Measurements from ENCODE around the gene KCNK5.

Gene KCNK5

DNA sequence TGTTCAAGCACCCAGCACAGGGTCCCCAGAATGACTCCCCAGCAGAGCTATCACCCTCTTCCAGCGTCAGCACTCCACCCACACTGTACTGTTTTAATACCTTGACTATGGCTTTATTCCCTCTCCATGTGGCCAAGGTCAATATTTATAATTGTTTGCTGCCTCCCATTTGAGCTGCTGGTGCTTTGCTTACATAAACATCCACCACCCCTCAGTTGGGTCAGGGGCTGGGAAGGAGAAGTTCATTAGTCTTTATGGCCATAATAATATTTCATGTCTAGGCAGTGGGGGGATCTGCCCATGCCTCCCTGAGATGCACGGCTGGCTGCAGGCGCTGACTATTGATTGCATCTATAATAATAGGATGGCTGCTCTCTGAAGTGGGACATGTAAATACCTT is 72.5 kb downstream of the KCNK5 start:
- no peak overlapping the region for H3K27ac ChIP-seq (ENCODE audit: extremely low read depth, low read depth, low read length)
- ChIA-PET CTCF (interaction anchor here (0.9 to 1.9 kb wide), 4 partner anchors 9 to 178 kb away, joined by 4 to 6 read pairs (median 4); no protein-coding TSS in a partner anchor), POLR2A (no interaction called here)
- no peak overlapping the region for H3K4me3 ChIP-seq (ENCODE audit: low read depth, low read length)
- H3K4me1 ChIP-seq (ENCODE audit: control insufficient read depth, insufficient read depth, low read length): peaks cover 6% of the 10 kb centered on the region; the same call in 1 of the 2 replicates
- no peaks in the 10 kb centered on the region for H3K9me3 ChIP-seq (ENCODE audit: control insufficient read depth, insufficient read depth, low read depth, low read length)
- no peaks in the 10 kb centered on the region for H3K36me3 ChIP-seq (ENCODE audit: control insufficient read depth in 2 of 2, insufficient read depth in 1 of 2, low read length in 2 of 2)
- TF ChIP-seq ZNF280D (tag by site-specific recombination; IDR thresholded peaks at IDR 0.05): no peak
- no peak for TF ChIP-seq ZNF214 (tag by site-specific recombination; IDR thresholded peaks at IDR 0.05; ENCODE audit: borderline replicate concordance)
- TF ChIP-seq GLIS2 (tag by site-specific recombination; IDR thresholded peaks at IDR 0.05): no peak
- TF ChIP-seq ZNF112 (tag by site-specific recombination; IDR thresholded peaks at IDR 0.05): no peak
- TF ChIP-seq GLIS1 (tag by site-specific recombination; IDR thresholded peaks at IDR 0.05): peak; percentile 73
- peak; percentile 70 for TF ChIP-seq WT1 (tag by site-specific recombination; IDR thresholded peaks at IDR 0.05)
- no peak for TF ChIP-seq ZBTB10 (tag by site-specific recombination; IDR thresholded peaks at IDR 0.05)
- no peak for TF ChIP-seq ZNF248 (tag by site-specific recombination; IDR thresholded peaks at IDR 0.05)
- no peak for TF ChIP-seq ZNF24 (tag by site-specific recombination; IDR thresholded peaks at IDR 0.05)
- TF ChIP-seq BCL11A (tag by site-specific recombination; IDR thresholded peaks at IDR 0.05; ENCODE audit: low read depth): no peak
- no peak for TF ChIP-seq ZFP41 (tag by site-specific recombination; IDR thresholded peaks at IDR 0.05; ENCODE audit: borderline replicate concordance)
- no peak for TF ChIP-seq ZNF423 (tag by site-specific recombination; IDR thresholded peaks at IDR 0.05)
- no peak for TF ChIP-seq ZNF292 (tag by site-specific recombination; IDR thresholded peaks at IDR 0.05; ENCODE audit: borderline replicate concordance, low read depth)
- no peak for TF ChIP-seq ZNF791 (tag by site-specific recombination; IDR thresholded peaks at IDR 0.05)
- no peak for TF ChIP-seq ZNF510 (tag by site-specific recombination; IDR thresholded peaks at IDR 0.05; ENCODE audit: insufficient replicate concordance)
- TF ChIP-seq ZNF555 (tag by site-specific recombination; conservative IDR thresholded peaks at IDR 0.05): no peak
- TF ChIP-seq ZXDB (tag by site-specific recombination; IDR thresholded peaks at IDR 0.05): no peak
- no peak for TF ChIP-seq ZNF623 (tag by site-specific recombination; IDR thresholded peaks at IDR 0.05)
- TF ChIP-seq, protein P1, sequence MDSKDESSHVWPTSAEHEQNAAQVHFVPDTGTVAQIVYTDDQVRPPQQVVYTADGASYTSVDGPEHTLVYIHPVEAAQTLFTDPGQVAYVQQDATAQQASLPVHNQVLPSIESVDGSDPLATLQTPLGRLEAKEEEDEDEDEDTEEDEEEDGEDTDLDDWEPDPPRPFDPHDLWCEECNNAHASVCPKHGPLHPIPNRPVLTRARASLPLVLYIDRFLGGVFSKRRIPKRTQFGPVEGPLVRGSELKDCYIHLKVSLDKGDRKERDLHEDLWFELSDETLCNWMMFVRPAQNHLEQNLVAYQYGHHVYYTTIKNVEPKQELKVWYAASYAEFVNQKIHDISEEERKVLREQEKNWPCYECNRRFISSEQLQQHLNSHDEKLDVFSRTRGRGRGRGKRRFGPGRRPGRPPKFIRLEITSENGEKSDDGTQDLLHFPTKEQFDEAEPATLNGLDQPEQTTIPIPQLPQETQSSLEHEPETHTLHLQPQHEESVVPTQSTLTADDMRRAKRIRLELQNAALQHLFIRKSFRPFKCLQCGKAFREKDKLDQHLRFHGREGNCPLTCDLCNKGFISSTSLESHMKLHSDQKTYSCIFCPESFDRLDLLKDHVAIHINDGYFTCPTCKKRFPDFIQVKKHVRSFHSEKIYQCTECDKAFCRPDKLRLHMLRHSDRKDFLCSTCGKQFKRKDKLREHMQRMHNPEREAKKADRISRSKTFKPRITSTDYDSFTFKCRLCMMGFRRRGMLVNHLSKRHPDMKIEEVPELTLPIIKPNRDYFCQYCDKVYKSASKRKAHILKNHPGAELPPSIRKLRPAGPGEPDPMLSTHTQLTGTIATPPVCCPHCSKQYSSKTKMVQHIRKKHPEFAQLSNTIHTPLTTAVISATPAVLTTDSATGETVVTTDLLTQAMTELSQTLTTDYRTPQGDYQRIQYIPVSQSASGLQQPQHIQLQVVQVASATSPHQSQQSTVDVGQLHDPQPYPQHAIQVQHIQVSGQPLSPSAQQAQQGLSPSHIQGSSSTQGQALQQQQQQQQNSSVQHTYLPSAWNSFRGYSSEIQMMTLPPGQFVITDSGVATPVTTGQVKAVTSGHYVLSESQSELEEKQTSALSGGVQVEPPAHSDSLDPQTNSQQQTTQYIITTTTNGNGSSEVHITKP (tag by site-specific recombination; IDR thresholded peaks at IDR 0.05): no peak
- no peak for TF ChIP-seq SETDB1 (IDR thresholded peaks at IDR 0.05; ENCODE audit: insufficient read length, low read length)
- TF ChIP-seq YY1 (tag by site-specific recombination; IDR thresholded peaks at IDR 0.05): no peak
- TF ChIP-seq, protein P2, sequence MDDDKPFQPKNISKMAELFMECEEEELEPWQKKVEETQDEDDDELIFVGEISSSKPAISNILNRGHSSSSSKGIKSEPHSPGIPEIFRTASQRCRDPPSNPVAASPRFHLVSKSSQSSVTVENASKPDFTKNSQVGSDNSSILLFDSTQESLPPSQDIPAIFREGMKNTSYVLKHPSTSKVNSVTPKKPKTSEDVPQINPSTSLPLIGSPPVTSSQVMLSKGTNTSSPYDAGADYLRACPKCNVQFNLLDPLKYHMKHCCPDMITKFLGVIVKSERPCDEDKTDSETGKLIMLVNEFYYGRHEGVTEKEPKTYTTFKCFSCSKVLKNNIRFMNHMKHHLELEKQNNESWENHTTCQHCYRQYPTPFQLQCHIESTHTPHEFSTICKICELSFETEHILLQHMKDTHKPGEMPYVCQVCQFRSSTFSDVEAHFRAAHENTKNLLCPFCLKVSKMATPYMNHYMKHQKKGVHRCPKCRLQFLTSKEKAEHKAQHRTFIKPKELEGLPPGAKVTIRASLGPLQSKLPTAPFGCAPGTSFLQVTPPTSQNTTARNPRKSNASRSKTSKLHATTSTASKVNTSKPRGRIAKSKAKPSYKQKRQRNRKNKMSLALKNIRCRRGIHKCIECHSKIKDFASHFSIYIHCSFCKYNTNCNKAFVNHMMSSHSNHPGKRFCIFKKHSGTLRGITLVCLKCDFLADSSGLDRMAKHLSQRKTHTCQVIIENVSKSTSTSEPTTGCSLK (tag by site-specific recombination; IDR thresholded peaks at IDR 0.05): no peak
- TF ChIP-seq ZNF596 (tag by site-specific recombination; IDR thresholded peaks at IDR 0.05): no peak
- TF ChIP-seq ZNF645 (tag by site-specific recombination; IDR thresholded peaks at IDR 0.05): no peak
- peak; percentile 76 for TF ChIP-seq SP7 (tag by site-specific recombination; IDR thresholded peaks at IDR 0.05)
- no peak for TF ChIP-seq ZNF391 (tag by site-specific recombination; IDR thresholded peaks at IDR 0.05; ENCODE audit: borderline replicate concordance, low read depth)
- no peak for TF ChIP-seq REPIN1 (tag by site-specific recombination; IDR thresholded peaks at IDR 0.05; ENCODE audit: low read depth)

All from HEK293 (cell line).